K562 (cell line): Measurements from ENCODE around the gene SLC3A2. TPM values are rescaled to one million over a fixed set of nuclear protein-coding genes. Genes with fewer than 3 reads are reported as not detected.
A peak's percentile ranks its signal among the peaks of the same experiment; 100 is the strongest.

Experiments
- ARID3A ChIP-seq: IDR thresholded peaks from 2 replicates; pipeline ENCODE4 v1.6.1; 2012; ENCODE audit warnings: low read depth, low read length, improper control_type of control experiment, borderline replicate concordance
- ATF6 ChIP-seq: sonication (generic); formaldehyde crosslinking; IDR thresholded peaks from 2 replicates; pipeline ENCODE4 v1.4.0; 2020; ENCODE audit warnings: mild to moderate bottlenecking, missing genetic modification reagents
- CREB1 ChIP-seq, 2 experiments: sonication (generic) in 1 of 2; formaldehyde crosslinking in 1 of 2; IDR thresholded peaks; 2 replicates each; pipeline versions ENCODE4 v1.6.1 to v1.8.0; 2012 to 2022; ENCODE audit warnings: inconsistent platforms in 1 of 2, mild to moderate bottlenecking in 1 of 2, missing genetic modification reagents in 1 of 2, moderate library complexity in 1 of 2
- GMEB1 ChIP-seq: fragments of 250-450 bp; sonication (Bioruptor Pico); IDR thresholded peaks from 2 replicates; pipeline ENCODE4 v1.4.0; 2020; ENCODE audit warnings: mild to moderate bottlenecking
- HCFC1 ChIP-seq: IDR thresholded peaks from 2 replicates; pipeline ENCODE4 v1.6.1; 2012; ENCODE audit warnings: low read depth, low read length, improper control_type of control experiment
- KLF10 ChIP-seq: fragments of 250-450 bp; sonication (Bioruptor Pico); IDR thresholded peaks from 2 replicates; pipeline ENCODE4 v1.6.1; 2021; ENCODE audit warnings: matching md5 sums
- PKNOX1 ChIP-seq: fragments of 450-650 bp; IDR thresholded peaks from 2 replicates; pipeline ENCODE4 v1.6.1; 2016
- POLR2AphosphoS2 ChIP-seq: IDR thresholded peaks from 2 replicates; pipeline ENCODE4 v1.6.1; 2012; ENCODE audit warnings: low read length, improper control_type of control experiment
- POLR2AphosphoS5 ChIP-seq: IDR thresholded peaks from 2 replicates; pipeline ENCODE4 v1.6.1; 2011; ENCODE audit warnings: mild to moderate bottlenecking, low read depth, low read length, moderate library complexity; ENCODE audit not compliant: control insufficient read depth, insufficient read depth
- PTBP1 ChIP-seq: fragments of 200-400 bp; formaldehyde crosslinking; IDR thresholded peaks from 2 replicates; pipeline ENCODE4 v1.6.1; 2017; ENCODE audit warnings: low read depth, low read length
- RBM22 ChIP-seq: fragments of 200-400 bp; formaldehyde crosslinking; IDR thresholded peaks from 2 replicates; pipeline ENCODE4 v1.6.1; 2018; ENCODE audit warnings: low read length, low read depth; ENCODE audit not compliant: poor library complexity, severe bottlenecking
- STAT5B ChIP-seq: fragments of 250-450 bp; sonication (Bioruptor Pico); IDR thresholded peaks from 2 replicates; pipeline ENCODE4 v1.8.0; 2021; ENCODE audit warnings: mild to moderate bottlenecking, inconsistent platforms
- ZBTB1 ChIP-seq: sonication (generic); formaldehyde crosslinking; IDR thresholded peaks from 2 replicates; pipeline ENCODE4 v1.8.1; 2023; ENCODE audit warnings: missing genetic modification reagents, low read depth, mild to moderate bottlenecking, borderline replicate concordance
- ZFP30 ChIP-seq: fragments of 250-450 bp; sonication (Bioruptor Pico); IDR thresholded peaks from 2 replicates; pipeline ENCODE4 v1.8.0; 2022; ENCODE audit warnings: moderate library complexity, mild to moderate bottlenecking, inconsistent platforms, borderline replicate concordance
- ZFP36 ChIP-seq: fragments of 150-350 bp; IDR thresholded peaks from 2 replicates; pipeline ENCODE4 v1.6.1; 2018; ENCODE audit warnings: low read length, low read depth; ENCODE audit not compliant: partially characterized antibody
- ZNF174 ChIP-seq: fragments of 250-450 bp; sonication (Bioruptor Pico); IDR thresholded peaks from 2 replicates; pipeline ENCODE4 v1.4.0; 2020; ENCODE audit warnings: mild to moderate bottlenecking
- ZNF431 ChIP-seq: sonication (generic); formaldehyde crosslinking; IDR thresholded peaks from 2 replicates; pipeline ENCODE4 v1.8.0; 2022; ENCODE audit warnings: mild to moderate bottlenecking, missing genetic modification reagents
- polyA plus RNA-seq, 8 experiments: library from polyadenylated mRNA; depleted of rRNA in 4 of 8; stranded (reverse) in 5 of 8; unstranded in 3 of 8; fragments of >200 nt; fragmentation: Nextera tagmentation in 2 of 8; fragmentation: Illumina TruSeq in 1 of 8; extraction: Ambion mirVana in 2 of 8; extraction: Trizol in 1 of 8; gene quantifications; 2 replicates each; pipeline versions ENCODE4 v1.2.1 to v1.2.3, GENCODE V29; 2011 to 2014; ENCODE audit warnings: inconsistent platforms in 1 of 8, missing spikeins in 1 of 8
- total RNA-seq, 7 experiments: library from RNA; depleted of rRNA in 6 of 7; stranded (reverse); fragments of >200 nt in 6 of 7; fragmentation: Illumina TruSeq in 2 of 7; extraction: Trizol in 2 of 7; gene quantifications; 2 replicates each; pipeline versions ENCODE4 v1.2.1 to v1.2.3, GENCODE V29; 2011 to 2021; ENCODE audit warnings: low replicate concordance in 1 of 7
- TF ChIP-seq, protein P1 (sequence below): fragments of 450-650 bp; formaldehyde crosslinking; conservative IDR thresholded peaks from 2 replicates; pipeline ENCODE4 v1.4.0; 2022; ENCODE audit warnings: mild to moderate bottlenecking, missing genetic modification characterization

The SLC3A2 gene
- total and polyA plus RNA-seq, 9 of the 15 experiments (the other 6 are each of a cell fraction or from before 2014, with no cell fraction given) = 20.0 to 296 (median 214) TPM

DNA sequence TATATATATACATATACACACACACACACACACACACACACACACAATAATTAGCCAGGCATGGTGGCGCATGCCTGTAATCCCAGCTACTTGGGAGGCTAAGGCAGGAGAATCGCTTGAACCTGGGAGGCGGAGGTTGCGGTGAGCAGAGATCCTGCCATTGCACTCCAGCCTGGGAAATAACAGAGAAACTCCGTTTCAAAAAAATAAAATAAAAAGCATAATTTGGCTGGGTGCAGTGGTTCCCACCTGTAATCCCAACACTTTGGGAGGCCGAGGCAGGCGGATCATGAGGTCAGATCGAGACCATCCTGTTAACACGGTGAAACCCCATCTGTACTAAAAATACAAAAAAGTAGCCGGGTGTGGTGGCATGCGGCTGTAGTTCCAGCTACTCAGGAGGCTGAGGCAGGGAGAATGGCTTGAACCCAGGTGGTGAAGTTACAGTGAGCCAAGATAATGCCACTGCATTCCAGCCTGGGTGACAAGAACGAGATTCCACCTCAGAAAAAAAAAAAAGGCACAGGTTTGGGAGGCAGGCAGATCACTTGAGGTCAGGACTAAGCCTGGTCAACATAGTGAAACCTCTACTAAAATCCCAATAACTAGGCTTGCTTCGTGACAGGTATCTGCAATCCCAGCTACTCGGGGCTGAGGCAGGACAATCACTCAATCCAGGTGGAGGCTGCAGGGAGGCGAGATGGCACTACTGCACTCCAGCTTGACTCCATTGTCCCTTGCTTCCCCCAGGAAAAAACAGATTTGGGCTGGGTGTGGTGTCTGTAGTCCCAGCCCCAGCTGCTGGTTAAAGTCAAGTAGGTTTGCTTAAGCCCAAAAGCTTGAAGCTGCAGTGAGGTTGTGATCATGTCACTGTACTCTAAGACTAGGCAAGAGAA lies 29.5 kb upstream of the SLC3A2 start (continued):
- TF ChIP-seq RBM22 (no peak), HCFC1 (no peak), ZNF431 (peak; percentile 60; the same call in 1 of the 2 replicates), KLF10 (CRISPR knock-in tag) (0 out of 2 replicates have a peak, but pooled peaks have one; percentile 41), POLR2AphosphoS5 (peak; percentile 94), ZBTB1 (no peak), ZFP36 (no peak), ARID3A (peak; percentile 31; the same call in 1 of the 2 replicates), GMEB1 (no peak), STAT5B (CRISPR knock-in tag) (no peak), ZFP30 (CRISPR knock-in tag) (no peak), POLR2AphosphoS2 (peak; percentile 99), PKNOX1 (no peak), CREB1 (IDR thresholded peaks at IDR 0.05) (peak; percentile 68), CREB1 (CRISPR knock-in tag; IDR thresholded peaks at IDR 0.05) (no peak), PTBP1 (peak; percentile 82; the same call in 1 of the 2 replicates), ZNF174 (CRISPR knock-in tag) (no peak), ATF6 (CRISPR knock-in tag) (peak; percentile 75; the same call in 1 of the 2 replicates)
- TF ChIP-seq, protein P1, sequence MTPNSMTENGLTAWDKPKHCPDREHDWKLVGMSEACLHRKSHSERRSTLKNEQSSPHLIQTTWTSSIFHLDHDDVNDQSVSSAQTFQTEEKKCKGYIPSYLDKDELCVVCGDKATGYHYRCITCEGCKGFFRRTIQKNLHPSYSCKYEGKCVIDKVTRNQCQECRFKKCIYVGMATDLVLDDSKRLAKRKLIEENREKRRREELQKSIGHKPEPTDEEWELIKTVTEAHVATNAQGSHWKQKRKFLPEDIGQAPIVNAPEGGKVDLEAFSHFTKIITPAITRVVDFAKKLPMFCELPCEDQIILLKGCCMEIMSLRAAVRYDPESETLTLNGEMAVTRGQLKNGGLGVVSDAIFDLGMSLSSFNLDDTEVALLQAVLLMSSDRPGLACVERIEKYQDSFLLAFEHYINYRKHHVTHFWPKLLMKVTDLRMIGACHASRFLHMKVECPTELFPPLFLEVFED (CRISPR knock-in tag) = peak; percentile 53; the same call in 1 of the 2 replicates
